Measurements from ENCODE around the gene UBE2G2. TPM values are rescaled to one million over a fixed set of nuclear protein-coding genes. Genes with fewer than 3 reads are reported as not detected.

Gene UBE2G2
- total and polyA plus RNA-seq, 2 experiments from 2014 or later, result 55.2 to 61.6 TPM

GRCh38 chr21:44734026-44734745 is 67.4 kb downstream of the UBE2G2 start:
- Histone ChIP-seq H3K27me3 (no peaks in the 10 kb centered on the region), H4K20me1 (ENCODE audit: insufficient read depth, poor library complexity, severe bottlenecking) (no peaks in the 10 kb centered on the region), H2AFZ (no peak overlapping the region), H3K9me2 (replicated peaks; ENCODE audit: insufficient read depth) (no peaks in the 10 kb centered on the region), H3K4me1 (ENCODE audit: insufficient read depth) (no peaks in the 10 kb centered on the region), H3K9me3 (ENCODE audit: low read depth) (no peaks in the 10 kb centered on the region), H3K79me2 (no peaks in the 10 kb centered on the region), H3K4me2 (no peak overlapping the region), H3K27ac (no peak overlapping the region), H3K36me3 (replicated peaks; ENCODE audit: insufficient read depth, low read depth) (no peaks in the 10 kb centered on the region), H3K4me3 (no peak overlapping the region)
- DNase-seq (ENCODE audit: low spot score), result no peak
- TF ChIP-seq CTCF (IDR thresholded peaks at IDR 0.05; ENCODE audit: poor library complexity) (no peak), EZH2 (IDR thresholded peaks at IDR 0.05; ENCODE audit: borderline replicate concordance) (no peak), EZH2phosphoT487 (IDR thresholded peaks at IDR 0.05; ENCODE audit: low read depth, severe bottlenecking, unreplicated experiment) (no peak)
- WGBS (ENCODE audit: low lambda C conversion rate, missing lambda C conversion rate), result 92% methylated on average over 19 of the region's 21 CpGs

GRCh38 chr21:44732956-44733355 is 68.7 kb downstream of the UBE2G2 start:
- H2AFZ ChIP-seq, result no peak overlapping the region
- 94% methylated on average over 11 of the region's 11 CpGs for WGBS (ENCODE audit: low lambda C conversion rate, missing lambda C conversion rate)
- H3K27ac ChIP-seq, result no peak overlapping the region
- H3K9me2 ChIP-seq (replicated peaks; ENCODE audit: insufficient read depth), result no peaks in the 10 kb centered on the region
- H3K27me3 ChIP-seq, result no peaks in the 10 kb centered on the region
- H3K79me2 ChIP-seq, result no peaks in the 10 kb centered on the region
- no peak overlapping the region for H3K4me3 ChIP-seq
- H3K4me2 ChIP-seq, result no peak overlapping the region
- no peaks in the 10 kb centered on the region for H4K20me1 ChIP-seq (ENCODE audit: insufficient read depth, poor library complexity, severe bottlenecking)
- H3K4me1 ChIP-seq (ENCODE audit: insufficient read depth), result no peaks in the 10 kb centered on the region
- H3K36me3 ChIP-seq (replicated peaks; ENCODE audit: insufficient read depth, low read depth), result no peaks in the 10 kb centered on the region
- DNase-seq (ENCODE audit: low spot score), result no peak
- TF ChIP-seq EZH2 (IDR thresholded peaks at IDR 0.05; ENCODE audit: borderline replicate concordance), result no peak
- no peak for TF ChIP-seq CTCF (IDR thresholded peaks at IDR 0.05; ENCODE audit: poor library complexity)
- no peak for TF ChIP-seq EZH2phosphoT487 (IDR thresholded peaks at IDR 0.05; ENCODE audit: low read depth, severe bottlenecking, unreplicated experiment)
- H3K9me3 ChIP-seq (ENCODE audit: low read depth), result no peaks in the 10 kb centered on the region

- Histone ChIP-seq H3K27me3 (no peaks in the 10 kb centered on the region), H3K9me3 (ENCODE audit: low read depth) (no peaks in the 10 kb centered on the region), H3K4me2 (no peak overlapping the region), H3K36me3 (replicated peaks; ENCODE audit: insufficient read depth, low read depth) (no peaks in the 10 kb centered on the region), H3K27ac (no peak overlapping the region), H3K4me3 (no peak overlapping the region), H3K79me2 (no peaks in the 10 kb centered on the region), H4K20me1 (ENCODE audit: insufficient read depth, poor library complexity, severe bottlenecking) (no peaks in the 10 kb centered on the region), H3K4me1 (ENCODE audit: insufficient read depth) (no peaks in the 10 kb centered on the region), H3K9me2 (replicated peaks; ENCODE audit: insufficient read depth) (no peaks in the 10 kb centered on the region), H2AFZ (no peak overlapping the region)
- TF ChIP-seq CTCF (IDR thresholded peaks at IDR 0.05; ENCODE audit: poor library complexity) (no peak), EZH2phosphoT487 (IDR thresholded peaks at IDR 0.05; ENCODE audit: low read depth, severe bottlenecking, unreplicated experiment) (no peak), EZH2 (IDR thresholded peaks at IDR 0.05; ENCODE audit: borderline replicate concordance) (no peak)
- WGBS (ENCODE audit: low lambda C conversion rate, missing lambda C conversion rate), result 94% methylated on average over 10 of the region's 10 CpGs
- DNase-seq (ENCODE audit: low spot score), result no peak
Observed at GRCh38 chr21:44732263-44732662, 69.4 kb downstream of the UBE2G2 start.
